BJ (cell line): ENCODE measurements around the gene ACAP2. TPM values are rescaled to one million over a fixed set of nuclear protein-coding genes. Genes with fewer than 3 reads are reported as not detected.
"Not testable (repeated sequence)": the region's sequence is repeated elsewhere in the genome, so short reads cannot be mapped to it uniquely, and the experiment has no call there.

Experiments used
- CTCF ChIA-PET: fragments of 350-600 bp; formaldehyde crosslinking; extraction: SDS; loops from one replicate; lab custom pipeline; 2021; ENCODE audit warnings: antibody characterized with exemption, inconsistent platforms; lab: Yijun Ruan, JAX
- POLR2A ChIA-PET: fragments of 300-600 bp; sonication (Branson Sonifier 250); formaldehyde crosslinking; extraction: SDS; loops from one replicate; lab custom pipeline; 2021; ENCODE audit warnings: antibody characterized with exemption; lab: Charles Lee
- DNase-seq: peaks from one replicate; pipeline ENCODE4 v3.0.0-alpha.2; 2011; ENCODE audit warnings: low read depth
- H3K27me3 ChIP-seq: 2 replicates; pipeline ENCODE4 v1.6.0; 2011; ENCODE audit warnings: low read length; ENCODE audit not compliant: control insufficient read depth, insufficient read depth
- H3K36me3 ChIP-seq: 2 replicates; pipeline ENCODE4 v1.5.1; 2011; ENCODE audit warnings: low read length; ENCODE audit not compliant: control insufficient read depth, insufficient read depth
- H3K4me3 ChIP-seq: 2 replicates; pipeline ENCODE4 v1.5.1; 2011; ENCODE audit warnings: low read depth, mild to moderate bottlenecking, control low read depth, low read length
- polyA minus RNA-seq: library from RNA; depleted of rRNA, polyadenylated mRNA; stranded (reverse); fragments of >200 nt; gene quantifications from 2 replicates; pipeline ENCODE4 v1.2.3, GENCODE V29; 2011; rRNA and poly(A)+ RNA removed
- polyA plus RNA-seq: library from polyadenylated mRNA; depleted of rRNA; stranded (reverse); fragments of >200 nt; gene quantifications from 2 replicates; pipeline ENCODE4 v1.2.3, GENCODE V29; 2011; rRNA removed
- TF ChIP-seq, protein P1 (sequence below): IDR thresholded peaks from 2 replicates; pipeline ENCODE4 v1.5.1; 2011; ENCODE audit warnings: low read depth, mild to moderate bottlenecking, control low read depth, inconsistent platforms, low read length, moderate library complexity; ENCODE audit not compliant: insufficient read depth

The ACAP2 gene
- polyA plus RNA-seq (12.5 and 28.7 TPM in 2 replicates), polyA minus RNA-seq (30.6 and 34.1 TPM in 2 replicates)

GRCh38 chr3:195442573-195443390 lies at the start of gene ACAP2:
TSS of gene ACAP2 (minus strand) at chr3:195443020. CDS start at chr3:195442847, 173 bp downstream.
- TF ChIP-seq, protein P1, sequence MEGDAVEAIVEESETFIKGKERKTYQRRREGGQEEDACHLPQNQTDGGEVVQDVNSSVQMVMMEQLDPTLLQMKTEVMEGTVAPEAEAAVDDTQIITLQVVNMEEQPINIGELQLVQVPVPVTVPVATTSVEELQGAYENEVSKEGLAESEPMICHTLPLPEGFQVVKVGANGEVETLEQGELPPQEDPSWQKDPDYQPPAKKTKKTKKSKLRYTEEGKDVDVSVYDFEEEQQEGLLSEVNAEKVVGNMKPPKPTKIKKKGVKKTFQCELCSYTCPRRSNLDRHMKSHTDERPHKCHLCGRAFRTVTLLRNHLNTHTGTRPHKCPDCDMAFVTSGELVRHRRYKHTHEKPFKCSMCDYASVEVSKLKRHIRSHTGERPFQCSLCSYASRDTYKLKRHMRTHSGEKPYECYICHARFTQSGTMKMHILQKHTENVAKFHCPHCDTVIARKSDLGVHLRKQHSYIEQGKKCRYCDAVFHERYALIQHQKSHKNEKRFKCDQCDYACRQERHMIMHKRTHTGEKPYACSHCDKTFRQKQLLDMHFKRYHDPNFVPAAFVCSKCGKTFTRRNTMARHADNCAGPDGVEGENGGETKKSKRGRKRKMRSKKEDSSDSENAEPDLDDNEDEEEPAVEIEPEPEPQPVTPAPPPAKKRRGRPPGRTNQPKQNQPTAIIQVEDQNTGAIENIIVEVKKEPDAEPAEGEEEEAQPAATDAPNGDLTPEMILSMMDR: no peak
- CTCF ChIA-PET: interaction anchor here (1.2 to 1.9 kb wide), 3 partner anchors 8 to 172 kb away, joined by 3 to 8 read pairs (median 5); partner anchors contain the start of gene XXYLT1
- DNase-seq: peak; percentile 97
- POLR2A ChIA-PET: interaction anchor here (0.7 to 1.1 kb wide), 3 partner anchors 77 to 989 kb away, joined by 3 to 6 read pairs (median 4); partner anchors contain the start of genes PPP1R2 and UBXN7
- Histone ChIP-seq H3K27me3 (no peaks in the 10 kb centered on the region), H3K4me3 (peak within 1 kb of the TSS; percentile 91), H3K36me3 (no peaks in the 10 kb centered on the region)

- H3K4me3 ChIP-seq: no peak overlapping the region
- no peak for DNase-seq
- ChIA-PET CTCF (no interaction called here), POLR2A (no interaction called here)
- TF ChIP-seq, protein P1: no peak
- H3K36me3 ChIP-seq: no peaks in the 10 kb centered on the region
- H3K27me3 ChIP-seq: peaks cover 1% of the 10 kb centered on the region; the same call in 1 of the 2 replicates
Measured at GRCh38 chr3:195475614-195476013, 32.8 kb upstream of the ACAP2 start.

DNA sequence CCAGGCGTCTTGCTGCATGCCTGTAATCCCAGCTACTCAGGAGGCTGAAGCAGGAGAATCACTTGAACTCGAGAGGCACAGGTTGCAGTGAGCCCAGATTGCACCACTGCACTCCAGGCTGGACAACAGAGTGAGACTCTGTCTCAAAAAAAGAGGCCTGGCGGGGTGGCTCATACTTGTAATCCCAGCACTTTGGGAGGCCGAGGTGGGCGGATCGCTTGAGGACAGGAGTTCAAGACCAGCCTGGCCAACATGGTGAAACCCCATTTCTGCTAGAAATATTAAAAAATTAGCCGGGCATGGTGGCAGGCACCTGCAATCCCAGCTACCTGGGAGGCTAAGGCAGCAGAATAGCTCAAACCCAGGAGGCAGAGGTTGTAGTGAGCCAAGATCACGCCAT lies 32.3 kb upstream of the ACAP2 start:
- DNase-seq, H3K4me3 ChIP-seq, H3K36me3 ChIP-seq, POLR2A ChIA-PET, H3K27me3 ChIP-seq, CTCF ChIA-PET: not testable (repeated sequence)

GRCh38 chr3:195468841-195469240 lies 26.0 kb upstream of the ACAP2 start:
- Histone ChIP-seq H3K27me3 (no peaks in the 10 kb centered on the region), H3K4me3 (no peak overlapping the region), H3K36me3 (no peaks in the 10 kb centered on the region)
- no peak for DNase-seq
- ChIA-PET CTCF (no interaction called here), POLR2A (no interaction called here)
- TF ChIP-seq, protein P1: no peak

DNA sequence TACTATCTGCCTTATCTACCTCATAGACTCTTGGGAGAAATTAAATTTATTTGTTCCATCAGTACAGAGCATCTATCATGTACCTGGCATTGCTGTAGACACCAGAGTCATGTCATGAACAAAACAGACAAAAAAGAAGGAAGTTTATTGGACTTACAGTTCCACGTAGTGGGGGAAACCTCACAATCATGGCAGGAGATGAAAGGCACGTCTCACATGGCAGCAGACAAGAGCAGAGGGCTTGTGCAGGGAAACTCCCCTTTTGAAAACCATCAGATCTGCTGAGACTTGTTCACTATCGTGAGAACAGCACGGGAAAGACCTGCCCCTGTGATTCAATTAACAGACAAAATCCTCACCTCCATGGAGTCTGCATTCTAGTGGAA lies 25.6 kb upstream of the ACAP2 start:
- no peaks in the 10 kb centered on the region for H3K27me3 ChIP-seq
- CTCF ChIA-PET: no interaction called here
- H3K4me3 ChIP-seq: no peak overlapping the region
- no peak for DNase-seq
- TF ChIP-seq, protein P1: no peak
- POLR2A ChIA-PET: no interaction called here
- no peaks in the 10 kb centered on the region for H3K36me3 ChIP-seq
